HepG2 (cell line): ENCODE measurements around the gene TUBA1C.
"Not testable (repeated sequence)": the region's sequence is repeated elsewhere in the genome, so short reads cannot be mapped to it uniquely, and the experiment has no call there.

ENCODE experiments used
- CTCF ChIP-seq: sonication (generic); formaldehyde crosslinking; IDR thresholded peaks from 2 replicates; pipeline ENCODE4 v1.5.0; 2020; ENCODE audit warnings: mild to moderate bottlenecking, missing genetic modification reagents, moderate library complexity
- RBAK ChIP-seq: sonication (generic); formaldehyde crosslinking; IDR thresholded peaks from 2 replicates; pipeline ENCODE4 v1.5.1; 2020; ENCODE audit warnings: mild to moderate bottlenecking, missing genetic modification reagents
- ZNF451 ChIP-seq: sonication (generic); formaldehyde crosslinking; IDR thresholded peaks from 2 replicates; pipeline ENCODE4 v1.5.0; 2020; ENCODE audit warnings: mild to moderate bottlenecking, missing genetic modification reagents

GRCh38 chr12:49317118-49317517 is 52.2 kb downstream of the TUBA1C start:
- TF ChIP-seq CTCF; RBAK (CRISPR knock-in tag); ZNF451 (CRISPR knock-in tag): not testable (repeated sequence)
